GM18508 (cell line): ENCODE results near the gene BRDT.
"Not testable (repeated sequence)": the region's sequence is repeated elsewhere in the genome, so short reads cannot be mapped to it uniquely, and the experiment has no call there.

Experiments used
- ATAC-seq: cut with Tn5 transposase; IDR thresholded peaks from one replicate; pipeline ENCODE4 v1.9.1; 2021; ENCODE audit warnings: moderate number of reproducible peaks; ENCODE audit not compliant: insufficient read depth, unreplicated experiment

The BRDT gene

DNA sequence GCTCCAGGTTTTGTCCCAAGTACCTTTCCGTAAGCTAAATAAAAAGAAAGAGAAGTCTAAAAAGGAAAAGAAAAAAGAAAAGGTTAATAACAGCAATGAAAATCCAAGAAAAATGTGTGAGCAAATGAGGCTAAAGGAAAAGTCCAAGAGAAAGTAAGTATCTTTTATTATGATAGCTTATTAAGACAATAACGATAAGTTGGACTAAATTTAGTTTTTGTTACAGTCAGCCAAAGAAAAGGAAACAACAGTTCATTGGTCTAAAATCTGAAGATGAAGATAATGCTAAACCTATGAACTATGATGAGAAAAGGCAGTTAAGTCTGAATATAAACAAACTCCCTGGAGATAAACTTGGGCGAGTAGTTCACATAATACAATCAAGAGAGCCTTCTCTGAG lies 31.5 kb downstream of the BRDT start:
- ATAC-seq = no peak

- no peak for ATAC-seq
These were observed 32.9 kb downstream of the BRDT start for GRCh38 chr1:91981996-91982609.

- ATAC-seq = no peak
These were observed 44.1 kb downstream of the BRDT start for GRCh38 chr1:91993256-91993655.

DNA sequence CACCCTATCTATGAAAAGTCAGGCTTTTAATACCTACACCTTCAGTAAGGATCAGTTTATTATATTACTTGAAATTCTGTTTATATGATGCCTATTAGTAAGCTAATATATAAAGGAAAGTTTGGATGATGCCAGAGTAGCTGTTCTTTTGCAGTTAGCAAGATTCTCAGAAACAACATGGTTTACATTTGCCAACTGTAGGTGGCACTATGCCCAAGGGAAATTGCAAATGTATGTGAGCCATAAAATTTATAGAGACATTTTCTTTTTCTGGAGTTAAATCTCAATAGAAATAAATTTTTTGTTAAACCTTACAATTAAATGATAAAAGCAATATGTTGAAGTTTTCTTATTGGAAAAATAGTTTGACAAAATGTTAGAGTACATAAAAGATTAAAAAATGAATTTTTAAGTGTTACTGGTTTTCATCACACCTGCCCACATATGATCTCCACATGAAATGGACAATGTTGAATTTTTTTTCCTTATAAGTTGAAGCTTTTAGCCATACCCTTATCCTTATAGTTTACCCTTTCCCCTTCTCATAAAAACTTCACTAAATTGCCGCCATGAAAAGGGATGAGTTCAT lies 48.5 kb downstream of the BRDT start:
- ATAC-seq = no peak

- ATAC-seq = no peak
These were observed 54.9 kb downstream of the BRDT start for GRCh38 chr1:92004129-92004528.

- no peak for ATAC-seq
These were observed 64.7 kb downstream of the BRDT start for GRCh38 chr1:92013923-92014322.

DNA sequence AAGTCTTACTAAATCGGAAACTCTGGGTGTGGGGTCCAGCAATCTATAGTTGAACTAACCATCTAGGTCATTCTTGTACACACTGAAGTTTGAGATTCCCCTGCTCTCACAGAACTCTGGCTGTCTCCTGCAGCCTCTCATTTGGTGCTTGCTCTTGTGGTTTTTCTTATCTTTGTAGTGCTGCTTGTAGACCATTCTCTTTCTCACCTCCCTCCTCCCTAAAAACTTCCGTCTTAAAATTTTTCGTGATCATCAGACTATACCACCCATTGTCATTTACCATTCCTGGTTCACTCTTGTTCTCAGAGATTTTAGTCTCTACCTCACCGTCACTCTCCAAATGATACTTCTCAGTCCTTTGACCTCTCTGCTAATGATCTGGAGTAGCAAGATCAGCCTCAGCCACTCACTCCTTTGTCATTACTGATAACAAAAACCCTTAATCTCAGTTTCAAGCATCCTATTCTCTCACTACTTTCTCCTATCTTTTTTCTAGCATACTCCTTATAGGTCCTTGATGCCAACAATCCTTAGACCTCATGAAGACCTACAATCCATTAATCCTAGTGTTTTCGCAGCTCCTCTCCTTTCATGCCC lies 67.6 kb downstream of the BRDT start:
- no peak for ATAC-seq

DNA sequence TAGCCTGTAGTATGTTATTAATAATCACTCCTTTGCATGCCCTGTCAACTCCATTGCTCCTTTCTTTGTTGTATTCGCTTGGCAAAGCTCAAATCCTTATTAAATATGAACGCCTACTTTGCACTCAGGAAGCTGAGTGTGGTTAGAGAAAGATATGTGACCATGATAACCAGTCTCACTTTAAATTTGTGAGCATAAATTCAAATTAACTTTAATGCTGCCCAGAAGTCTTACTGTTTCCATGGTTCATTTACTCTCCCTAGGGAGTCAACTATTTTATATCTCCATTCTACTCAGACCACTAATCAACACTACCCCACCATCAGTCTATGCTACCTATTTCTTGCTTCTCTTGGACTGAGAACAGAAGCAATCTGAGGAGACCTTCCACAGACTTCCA lies 68.5 kb downstream of the BRDT start:
- ATAC-seq = no peak

GRCh38 chr1:92026042-92026441 lies 76.8 kb downstream of the BRDT start:
- ATAC-seq = not testable (repeated sequence)

DNA sequence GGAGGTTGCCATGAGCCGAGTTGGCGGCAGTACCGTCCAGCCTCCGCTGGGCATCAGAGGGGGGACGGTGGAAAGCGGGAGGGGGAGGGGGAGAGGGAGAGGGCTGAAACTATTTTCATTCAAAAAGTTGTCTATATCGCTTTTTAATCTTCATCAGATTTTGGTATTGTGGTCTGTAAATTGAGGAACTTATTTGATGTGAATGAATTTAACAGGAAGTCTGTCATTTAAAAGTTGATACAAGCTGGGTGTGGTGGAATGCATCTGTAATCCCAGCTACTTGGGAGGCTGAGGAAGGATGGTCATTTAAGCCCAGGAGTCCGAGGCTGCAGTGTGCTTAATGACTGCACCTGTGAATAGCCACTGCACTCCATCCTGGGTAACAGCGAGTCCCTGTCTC lies 77.6 kb downstream of the BRDT start:
- ATAC-seq = no peak

DNA sequence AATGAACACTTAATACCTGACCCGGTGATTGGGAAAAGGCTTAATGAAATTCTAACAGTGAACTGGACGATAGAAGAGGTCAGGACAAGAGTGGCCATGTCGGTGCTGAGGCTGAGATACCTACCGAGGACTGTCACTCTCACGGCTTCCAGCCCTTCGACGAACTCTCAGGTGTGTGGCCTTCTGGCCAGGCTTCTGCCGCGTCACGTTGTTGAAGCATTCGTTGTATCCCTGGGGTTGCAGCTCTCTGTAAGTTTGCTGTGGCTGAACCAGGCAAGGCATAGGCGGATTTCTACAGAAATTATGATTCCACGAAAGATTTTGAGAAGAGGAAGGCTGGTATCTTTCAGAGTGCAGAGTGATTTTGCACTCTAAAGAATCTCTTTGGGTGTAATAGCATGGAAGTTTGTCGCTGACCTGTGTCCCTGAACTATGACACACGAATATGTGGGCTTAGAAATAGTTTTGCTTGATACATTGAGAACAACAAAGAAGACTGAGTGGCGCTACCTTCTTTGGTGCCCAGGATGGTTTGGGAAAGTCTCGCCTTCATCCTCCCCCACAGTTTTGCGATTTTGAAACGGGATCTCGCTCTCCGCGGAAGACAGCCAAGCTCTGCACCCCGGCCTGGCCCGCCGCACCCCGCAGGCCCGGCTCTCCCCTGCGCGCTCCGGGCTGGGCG lies 80.2 kb downstream of the BRDT start:
- no peak for ATAC-seq

- ATAC-seq = no peak
These were observed 81.5 kb downstream of the BRDT start for GRCh38 chr1:92030656-92031107.

DNA sequence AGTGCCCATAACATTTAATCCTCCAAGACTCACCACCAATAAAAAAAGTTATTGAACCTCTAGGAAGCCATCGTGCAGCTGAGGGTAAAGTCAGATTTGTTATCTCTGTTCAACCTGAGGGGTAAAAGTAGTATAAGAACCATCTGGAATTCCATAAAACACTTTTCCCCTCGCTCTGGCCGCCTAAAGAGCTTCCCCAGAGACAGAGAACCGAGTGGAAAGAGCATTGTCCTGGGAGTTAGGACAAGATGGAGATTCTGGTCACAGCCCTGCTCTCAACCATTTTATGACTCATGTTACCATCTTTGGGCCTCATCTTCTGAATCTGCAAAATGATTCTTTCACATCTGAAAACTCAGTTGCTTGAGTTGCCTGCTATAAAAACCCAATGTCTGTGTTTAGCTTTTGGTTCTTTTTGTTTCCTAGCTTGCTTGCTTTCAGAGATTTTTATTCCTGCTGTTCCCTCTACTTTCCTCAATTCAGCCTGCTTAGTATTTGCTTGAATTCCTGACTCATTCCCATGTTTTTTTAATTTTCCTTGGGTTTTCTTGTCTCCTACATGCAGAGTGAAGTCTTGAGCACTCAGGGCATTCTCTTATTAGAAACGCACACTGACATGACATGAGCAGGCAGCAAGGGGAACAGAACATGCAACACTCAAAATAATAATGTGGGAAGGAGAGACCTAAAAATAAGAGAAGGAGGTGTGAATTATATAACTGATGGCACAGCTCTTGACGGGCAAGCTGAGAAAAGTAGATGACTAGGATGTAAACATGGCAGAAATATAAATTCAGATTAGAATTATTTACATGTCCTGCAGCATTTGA lies 82.3 kb downstream of the BRDT start:
- no peak for ATAC-seq

GRCh38 chr1:92037400-92037799 lies 88.2 kb downstream of the BRDT start:
- no peak for ATAC-seq

DNA sequence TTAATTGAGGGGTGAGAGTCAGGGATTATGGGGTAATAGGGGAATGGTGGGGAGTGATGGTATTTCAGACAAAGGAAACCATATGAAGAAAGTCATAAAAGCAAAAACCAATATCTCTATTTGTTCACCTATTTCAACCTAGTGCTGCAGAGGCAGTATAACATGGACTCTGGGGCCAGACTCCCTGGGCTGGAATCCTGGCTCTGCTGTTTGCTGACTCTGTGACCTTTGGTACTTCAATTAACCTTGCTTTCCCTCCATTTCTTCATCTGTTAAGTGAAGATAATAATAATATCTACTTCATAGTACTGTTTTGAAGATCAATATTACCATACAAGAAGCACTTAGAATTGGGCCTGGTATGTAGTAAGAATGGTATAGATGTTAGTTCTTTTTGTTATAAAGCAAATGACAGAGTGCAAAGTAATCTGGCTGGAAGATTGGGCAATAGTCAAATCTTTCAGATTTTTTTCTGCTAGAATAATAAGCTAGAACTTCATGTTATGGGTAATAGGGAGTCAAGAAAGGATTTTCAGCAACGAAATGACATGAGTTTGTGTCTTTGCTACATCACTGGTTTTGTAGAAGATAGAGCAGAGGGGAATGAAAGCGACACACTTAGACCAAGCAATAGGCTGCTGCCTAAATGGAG lies 89.6 kb downstream of the BRDT start:
- no peak for ATAC-seq

DNA sequence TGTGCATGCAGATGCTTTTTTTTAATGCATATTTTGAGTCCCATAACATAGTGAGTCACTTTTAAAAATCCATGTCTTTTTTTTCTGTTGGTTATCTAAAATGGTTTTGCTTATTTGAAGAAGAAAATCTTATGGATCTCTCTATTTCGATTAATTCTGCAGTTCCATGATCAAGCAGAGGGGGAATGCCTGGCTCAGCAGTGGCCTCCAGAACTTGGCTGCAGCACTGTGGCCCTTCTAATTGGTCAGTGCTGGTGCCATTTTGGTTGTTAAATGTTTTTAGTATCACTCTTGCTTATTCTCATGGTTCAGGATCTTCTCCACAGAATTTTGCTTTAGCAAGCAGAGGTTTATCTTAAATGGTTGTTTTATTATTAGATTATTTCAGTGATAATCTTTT lies 91.8 kb downstream of the BRDT start:
- ATAC-seq = no peak

- ATAC-seq = no peak
These were observed 94.4 kb downstream of the BRDT start for GRCh38 chr1:92043621-92044020.

- ATAC-seq = no peak
These were observed 96.7 kb downstream of the BRDT start for GRCh38 chr1:92045766-92046495.

DNA sequence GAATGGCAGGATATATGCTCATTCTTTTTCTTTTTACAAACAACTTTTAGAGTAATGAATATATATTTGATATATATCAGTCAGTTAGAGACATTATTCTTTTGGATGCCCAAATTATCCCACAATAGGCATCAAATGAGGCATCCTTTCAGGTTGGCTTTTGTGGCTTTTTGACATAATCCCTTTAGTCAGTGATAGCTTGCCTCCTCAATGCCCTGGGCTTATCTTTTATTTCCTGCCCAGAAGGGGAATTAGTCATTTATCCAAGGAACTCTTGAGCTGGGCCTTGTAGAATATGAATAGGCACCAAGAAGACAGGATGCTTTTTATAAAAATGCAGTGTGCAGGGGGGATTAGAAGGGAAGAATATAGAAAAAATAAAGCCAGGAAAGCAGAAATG lies 102.7 kb downstream of the BRDT start:
- ATAC-seq = no peak
